SHP77 treated with DMSO at 0.1 percent for 48 hours (cell line): ENCODE measurements around the gene KCNT1.

Source experiments
- DNase-seq: peaks from one replicate; lab custom pipeline; 2025; lab: John Stamatoyannopoulos, UW

The KCNT1 gene

GRCh38 chr9:135799261-135799660, 97.3 kb downstream of the KCNT1 start:
- no peak for DNase-seq

- DNase-seq = no peak
These were observed 99.1 kb downstream of the KCNT1 start for GRCh38 chr9:135801070-135801469.

GRCh38 chr9:135802876-135803419, 101.0 kb downstream of the KCNT1 start:
- no peak for DNase-seq

- DNase-seq = no peak
These were observed 101.5 kb downstream of the KCNT1 start for GRCh38 chr9:135803441-135803840.

- no peak for DNase-seq
These were observed 102.8 kb downstream of the KCNT1 start for GRCh38 chr9:135804581-135805421.

GRCh38 chr9:135805422-135806022, 103.5 kb downstream of the KCNT1 start:
- DNase-seq = no peak

GRCh38 chr9:135809166-135809565, 107.2 kb downstream of the KCNT1 start:
- DNase-seq = no peak

- DNase-seq = no peak
These were observed 109.0 kb downstream of the KCNT1 start for GRCh38 chr9:135810806-135811575.

GRCh38 chr9:135811801-135812200, 109.8 kb downstream of the KCNT1 start:
- DNase-seq = peak; percentile 25

GRCh38 chr9:135812961-135813360, 111.0 kb downstream of the KCNT1 start:
- DNase-seq = no peak

GRCh38 chr9:135813671-135814290, 111.8 kb downstream of the KCNT1 start:
- DNase-seq = no peak

GRCh38 chr9:135814421-135815095, 112.6 kb downstream of the KCNT1 start:
- no peak for DNase-seq

- no peak for DNase-seq
These were observed 113.4 kb downstream of the KCNT1 start for GRCh38 chr9:135815413-135815812.

GRCh38 chr9:135815830-135816650, 114.1 kb downstream of the KCNT1 start:
- DNase-seq = no peak

- DNase-seq = no peak
These were observed 114.6 kb downstream of the KCNT1 start for GRCh38 chr9:135816651-135816970.

GRCh38 chr9:135817951-135818717, 116.1 kb downstream of the KCNT1 start:
- no peak for DNase-seq

- no peak for DNase-seq
These were observed 116.9 kb downstream of the KCNT1 start for GRCh38 chr9:135818718-135819475.

- no peak for DNase-seq
These were observed 117.9 kb downstream of the KCNT1 start for GRCh38 chr9:135819905-135820304.

- DNase-seq = no peak
These were observed 118.7 kb downstream of the KCNT1 start for GRCh38 chr9:135820661-135821060.
